Bronchial epithelial cell (primary cell): ENCODE measurements around the gene SEMA3D. TPM values are rescaled to one million over a fixed set of nuclear protein-coding genes. Genes with fewer than 3 reads are reported as not detected.

Experiments
- DNase-seq: peaks from one replicate; pipeline ENCODE4 v3.0.0-alpha.2; 2010; ENCODE audit warnings: low read depth
- FAIRE-seq: peaks from 2 replicates; lab custom pipeline; 2011; peaks lifted over from hg19 to GRCh38; lab: Jason Lieb, UNC
- H3K27me3 ChIP-seq: 2 replicates; pipeline ENCODE4 v1.5.1; 2011; ENCODE audit warnings: low read length; ENCODE audit not compliant: control insufficient read depth, insufficient read depth
- H3K36me3 ChIP-seq: 2 replicates; pipeline ENCODE4 v1.5.1; 2011; ENCODE audit warnings: low read length; ENCODE audit not compliant: control insufficient read depth, insufficient read depth
- H3K4me3 ChIP-seq: 2 replicates; pipeline ENCODE4 v1.5.1; 2011; ENCODE audit warnings: mild to moderate bottlenecking, low read depth, low read length, control low read depth
- CTCF ChIP-seq: IDR thresholded peaks from 2 replicates; pipeline ENCODE4 v1.5.1; 2011; ENCODE audit warnings: mild to moderate bottlenecking, moderate library complexity, low read length, control low read depth, inconsistent platforms; ENCODE audit not compliant: insufficient read depth, severe bottlenecking
- total RNA-seq: library from RNA; depleted of rRNA; stranded (reverse); fragments of >200 nt; gene quantifications from 2 replicates; pipeline ENCODE4 v1.2.1, GENCODE V29; 2014

SEMA3D gene
- total RNA-seq, 1 donor from 2014 or later = 0.79 TPM

GRCh38 chr7:84948634-84949033, 238.2 kb downstream of the SEMA3D start:
- Histone ChIP-seq H3K36me3 (no peaks in the 10 kb centered on the region), H3K27me3 (no peaks in the 10 kb centered on the region), H3K4me3 (no peak overlapping the region)
- FAIRE-seq (no peak), DNase-seq (no peak)
- no peak for TF ChIP-seq CTCF

GRCh38 chr7:84946549-84946948, 240.3 kb downstream of the SEMA3D start:
- FAIRE-seq = no peak
- H3K4me3 ChIP-seq = no peak overlapping the region

More at GRCh38 chr7:84946549-84946948, 240.3 kb downstream of the SEMA3D start:
- no peaks in the 10 kb centered on the region for H3K27me3 ChIP-seq
- TF ChIP-seq CTCF = no peak
- DNase-seq = no peak
- H3K36me3 ChIP-seq = no peaks in the 10 kb centered on the region
